MCF 10A (cell line): ENCODE data around the gene PIAS4. TPM values are rescaled to one million over a fixed set of nuclear protein-coding genes. Genes with fewer than 3 reads are reported as not detected.

Source experiments
- BruUV-seq: library from RNA; stranded (reverse); fragments of 400-500 nt; replicated peaks from 2 replicates; lab custom pipeline; 2021; lab: Mats Ljungman, UMichigan
- CTCF ChIA-PET: fragments of 300-600 bp; sonication (Branson Sonifier 250); formaldehyde crosslinking; extraction: SDS; loops from one replicate; lab custom pipeline; 2021; ENCODE audit warnings: antibody characterized with exemption, inconsistent platforms; lab: Yijun Ruan, JAX
- POLR2A ChIA-PET: fragments of 300-600, 350-650 bp; sonication (Branson Sonifier 250); formaldehyde crosslinking; extraction: SDS; loops from one replicate; lab custom pipeline; 2020; ENCODE audit warnings: antibody characterized with exemption, inconsistent platforms; lab: Yijun Ruan, JAX
- DNase-seq: peaks from one replicate; pipeline ENCODE4 v3.0.0-alpha.2; 2018; ENCODE audit not compliant: unreplicated experiment
- H3K27ac Mint-ChIP-seq: one replicate; pipeline ENCODE4 v1.8.0; 2022; ENCODE audit warnings: mild to moderate bottlenecking, low read depth, mixed read lengths; ENCODE audit not compliant: unreplicated experiment
- H3K27me3 Mint-ChIP-seq: one replicate; pipeline ENCODE4 v1.8.0; 2022; ENCODE audit warnings: mixed read lengths; ENCODE audit not compliant: insufficient read depth, unreplicated experiment
- H3K36me3 Mint-ChIP-seq: one replicate; pipeline ENCODE4 v1.8.0; 2022; ENCODE audit warnings: mild to moderate bottlenecking, moderate library complexity, mixed read lengths; ENCODE audit not compliant: insufficient read depth, unreplicated experiment
- H3K4me1 Mint-ChIP-seq: one replicate; pipeline ENCODE4 v1.8.0; 2022; ENCODE audit warnings: mixed read lengths; ENCODE audit not compliant: insufficient read depth, unreplicated experiment
- H3K4me3 Mint-ChIP-seq: one replicate; pipeline ENCODE4 v1.8.0; 2022; ENCODE audit warnings: mild to moderate bottlenecking, moderate library complexity, mixed read lengths; ENCODE audit not compliant: unreplicated experiment
- H3K9me3 Mint-ChIP-seq: one replicate; pipeline ENCODE4 v1.8.0; 2022; ENCODE audit warnings: mixed read lengths; ENCODE audit not compliant: unreplicated experiment
- intact Hi-C: fragments of 100-400 bp; cut with micrococcal nuclease; formaldehyde crosslinking; loops from 2 replicates; pipeline ENCODE4 v1.14.1; 2022
- total RNA-seq: library from RNA; stranded (reverse); gene quantifications from 2 replicates; pipeline ENCODE4 v1.2.3, GENCODE V29; 2022
- TF ChIP-seq, protein P1 (sequence below): fragments of 200-600 bp; IDR thresholded peaks from one replicate; pipeline ENCODE4 v1.8.0; 2022; ENCODE audit warnings: antibody characterized with exemption, mild to moderate bottlenecking; ENCODE audit not compliant: unreplicated experiment

PIAS4 gene
- total RNA-seq, 1 experiment from 2014 or later: 15.1 TPM

DNA sequence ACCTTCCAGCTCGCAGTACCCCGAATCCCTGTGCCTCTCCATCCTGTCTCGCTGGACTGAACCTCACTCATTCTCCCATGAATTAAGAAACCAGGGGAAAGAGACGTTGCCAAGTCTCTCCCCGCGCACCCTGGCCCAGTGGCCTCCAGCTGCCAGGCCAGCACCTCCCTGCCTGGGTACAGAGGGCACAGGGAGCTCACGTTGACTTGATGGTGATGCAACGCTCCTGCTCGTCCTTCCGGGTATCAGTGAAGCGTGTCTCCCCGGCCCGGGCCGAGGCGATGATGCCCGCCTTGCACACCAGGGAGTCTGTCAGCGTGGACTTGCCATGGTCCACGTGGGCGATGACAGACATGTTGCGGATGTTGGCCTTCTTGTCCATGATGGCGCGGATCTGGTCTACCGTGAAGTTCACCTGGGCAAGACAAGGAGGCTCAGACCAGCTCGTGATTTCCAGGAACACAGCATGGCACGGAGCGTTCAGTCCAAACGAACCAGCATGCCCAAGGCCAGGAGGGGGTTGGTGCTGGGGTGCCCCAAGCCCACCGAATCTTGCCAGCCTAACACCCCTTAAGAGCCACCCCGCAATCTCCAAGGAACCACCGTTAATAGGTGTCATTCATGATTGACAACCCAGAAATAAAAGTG, 23.5 kb upstream of the PIAS4 start:
- Mint-ChIP-seq H3K27ac (peak overlapping the region; percentile 90), H3K36me3 (peaks cover 65% of the 10 kb centered on the region), H3K4me1 (peaks cover 29% of the 10 kb centered on the region), H3K4me3 (peak overlapping the region; percentile 95), H3K9me3 (no peaks in the 10 kb centered on the region), H3K27me3 (no peaks in the 10 kb centered on the region)
- TF ChIP-seq, protein P1, sequence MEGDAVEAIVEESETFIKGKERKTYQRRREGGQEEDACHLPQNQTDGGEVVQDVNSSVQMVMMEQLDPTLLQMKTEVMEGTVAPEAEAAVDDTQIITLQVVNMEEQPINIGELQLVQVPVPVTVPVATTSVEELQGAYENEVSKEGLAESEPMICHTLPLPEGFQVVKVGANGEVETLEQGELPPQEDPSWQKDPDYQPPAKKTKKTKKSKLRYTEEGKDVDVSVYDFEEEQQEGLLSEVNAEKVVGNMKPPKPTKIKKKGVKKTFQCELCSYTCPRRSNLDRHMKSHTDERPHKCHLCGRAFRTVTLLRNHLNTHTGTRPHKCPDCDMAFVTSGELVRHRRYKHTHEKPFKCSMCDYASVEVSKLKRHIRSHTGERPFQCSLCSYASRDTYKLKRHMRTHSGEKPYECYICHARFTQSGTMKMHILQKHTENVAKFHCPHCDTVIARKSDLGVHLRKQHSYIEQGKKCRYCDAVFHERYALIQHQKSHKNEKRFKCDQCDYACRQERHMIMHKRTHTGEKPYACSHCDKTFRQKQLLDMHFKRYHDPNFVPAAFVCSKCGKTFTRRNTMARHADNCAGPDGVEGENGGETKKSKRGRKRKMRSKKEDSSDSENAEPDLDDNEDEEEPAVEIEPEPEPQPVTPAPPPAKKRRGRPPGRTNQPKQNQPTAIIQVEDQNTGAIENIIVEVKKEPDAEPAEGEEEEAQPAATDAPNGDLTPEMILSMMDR: no peak
- DNase-seq: peak; percentile 61
- ChIA-PET CTCF (interaction anchor here (1.3 to 2.7 kb wide), 3 partner anchors 9 to 132 kb away, joined by 3 to 15 read pairs (median 4); partner anchors contain the start of gene DAPK3), POLR2A (interaction anchor here (0.8 to 8.9 kb wide), 13 partner anchors 8 to 842 kb away, joined by 3 to 245 read pairs (median 6); partner anchors contain the start of genes DAPK3, MRPL54, PIAS4 and SH3GL1)
- intact Hi-C loops: loop anchor here (2.0 kb wide), 1 partner anchor 13 kb away; the partner anchor contains the start of gene DAPK3
- no TSS peak for BruUV-seq

DNA sequence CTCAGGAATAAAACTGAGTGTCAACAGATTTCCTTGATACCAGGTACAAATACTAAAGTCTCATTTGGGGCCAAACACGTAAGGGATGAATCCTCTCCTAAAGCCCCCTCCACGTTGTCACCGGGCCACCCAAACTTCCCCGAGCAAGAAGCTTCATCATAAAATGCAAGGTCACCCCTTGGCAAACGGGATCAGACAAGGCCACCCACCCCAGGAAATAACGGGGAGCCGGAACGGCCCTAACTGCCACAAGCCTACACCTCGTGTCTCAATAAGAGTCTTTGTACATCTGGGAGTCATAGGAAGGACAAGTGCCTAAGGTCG, 23.0 kb upstream of the PIAS4 start:
- peaks cover 29% of the 10 kb centered on the region for H3K4me1 Mint-ChIP-seq
- peak overlapping the region; percentile 90 for H3K27ac Mint-ChIP-seq
- peak overlapping the region; percentile 95 for H3K4me3 Mint-ChIP-seq
- H3K9me3 Mint-ChIP-seq: no peaks in the 10 kb centered on the region
- no TSS peak for BruUV-seq
- peaks cover 60% of the 10 kb centered on the region for H3K36me3 Mint-ChIP-seq
- ChIA-PET POLR2A (interaction anchor here (0.8 to 8.9 kb wide), 18 partner anchors 9 to 1034 kb away, joined by 3 to 245 read pairs (median 6); partner anchors contain the start of genes DAPK3, MRPL54, PIAS4 and SH3GL1), CTCF (interaction anchor here (0.6 to 2.7 kb wide), 3 partner anchors 13 to 293 kb away, joined by 3 to 15 read pairs (median 4); partner anchors contain the start of gene DAPK3)
- TF ChIP-seq, protein P1: no peak
- H3K27me3 Mint-ChIP-seq: no peaks in the 10 kb centered on the region
- intact Hi-C loops: loop anchor here (2.0 kb wide), 1 partner anchor 14 kb away; the partner anchor contains the start of gene DAPK3
- DNase-seq: no peak

DNA sequence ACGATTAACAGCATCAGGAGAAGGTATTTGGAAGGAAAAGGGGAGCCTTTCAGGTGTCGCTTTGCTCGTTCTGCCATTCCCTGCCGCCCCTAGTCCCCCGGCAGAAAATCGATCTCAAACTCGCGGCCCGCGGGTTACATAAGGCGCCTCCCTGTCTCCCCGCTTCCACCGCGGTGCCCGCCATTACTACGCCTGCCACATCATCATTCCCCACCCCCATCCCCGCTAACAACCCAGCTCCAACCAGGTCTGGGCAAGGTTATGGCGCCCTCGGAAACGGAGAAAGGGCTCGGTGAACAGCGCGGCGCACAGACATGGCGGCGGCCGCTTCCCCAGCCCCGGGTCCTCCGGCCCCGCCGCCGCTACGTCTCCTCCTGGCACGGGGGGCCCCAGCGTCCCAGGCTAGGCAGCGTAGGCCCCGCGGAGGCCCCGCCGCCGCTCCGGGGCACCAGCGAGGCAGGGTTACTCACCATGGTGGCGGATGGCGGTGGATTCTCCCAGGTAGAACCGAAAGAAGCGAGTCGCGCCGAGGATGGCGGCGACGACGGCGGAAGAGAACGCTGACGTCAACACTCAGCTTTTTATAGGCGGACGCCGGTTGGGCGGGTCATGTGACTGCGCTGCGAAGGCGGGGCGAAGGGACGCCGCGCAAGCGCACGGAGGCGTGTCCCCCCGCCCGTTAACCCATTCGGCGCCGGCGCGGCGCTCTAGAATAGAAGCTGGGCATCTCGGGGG, 22.5 kb upstream of the PIAS4 start, which contains the start of gene EEF2:
Gene EEF2, minus strand, starts transcription at position 556 of the 735 bp plus-strand sequence. Its CDS starts 83 bp downstream, at position 473.
- intact Hi-C loops: loop anchor here (2.0 to 5.0 kb wide), 2 partner anchors 14 to 72 kb away; partner anchors contain the start of gene DAPK3
- TSS peak; percentile 65 for BruUV-seq
- TF ChIP-seq, protein P1: no peak
- Mint-ChIP-seq H3K27me3 (no peaks in the 10 kb centered on the region), H3K36me3 (peaks cover 55% of the 10 kb centered on the region), H3K9me3 (no peaks in the 10 kb centered on the region), H3K4me1 (peaks cover 29% of the 10 kb centered on the region), H3K4me3 (peak within 1 kb of the TSS; percentile 95), H3K27ac (peak within 1 kb of the TSS; percentile 90)
- ChIA-PET POLR2A (interaction anchor here (0.6 to 8.9 kb wide), 33 partner anchors 8 to 1035 kb away, joined by 3 to 245 read pairs (median 4); partner anchors contain the start of genes DAPK3, KDM4B, MRPL54 and PIAS4), CTCF (interaction anchor here (0.5 to 2.7 kb wide), 13 partner anchors 12 to 680 kb away, joined by 3 to 15 read pairs (median 3); partner anchors contain the start of genes DAPK3 and SH3GL1)
- DNase-seq: peak; percentile 90
